Gastrocnemius medialis (tissue), 4 donors: ENCODE data around the gene COPS3.

Experiments used
- CTCF ChIP-seq, 5 experiments: fragments of 450-650 bp in 3 of 5; fragments of 200-600 bp in 2 of 5; sonication (generic) in 2 of 5; IDR thresholded peaks in 4 of 5; conservative IDR thresholded peaks in 1 of 5; 1 replicate in 4 of 5; 2 replicates in 1 of 5; pipeline ENCODE4 v1.5.1; 2016 to 2019; ENCODE audit warnings: antibody characterized with exemption in 5 of 5, mild to moderate bottlenecking in 3 of 5, moderate library complexity in 3 of 5
- POLR2A ChIP-seq, 2 donors: fragments of 450-650 bp; IDR thresholded peaks; one replicate each; pipeline ENCODE4 v1.6.1; 2017; ENCODE audit warnings: antibody characterized with exemption in 2 of 2, mild to moderate bottlenecking in 2 of 2, moderate library complexity in 2 of 2

- TF ChIP-seq CTCF (IDR thresholded peaks at IDR 0.05 in 4 of 5, conservative IDR thresholded peaks at IDR 0.05 in 1 of 5) (no peak), POLR2A (IDR thresholded peaks at IDR 0.05) (no peak)
Observed at GRCh38 chr17:17326275-17326875, 45.3 kb upstream of the COPS3 start.
